ENCODE measurements around the gene CADPS. TPM values are rescaled to one million over a fixed set of nuclear protein-coding genes. Genes with fewer than 3 reads are reported as not detected.

CADPS gene
- polyA plus RNA-seq (2011; rRNA removed) = not detected in 2 replicates
- polyA minus RNA-seq (2011; rRNA and poly(A)+ RNA removed) = 0.05 TPM in 1 of 2 replicates, not detected in the other

DNA sequence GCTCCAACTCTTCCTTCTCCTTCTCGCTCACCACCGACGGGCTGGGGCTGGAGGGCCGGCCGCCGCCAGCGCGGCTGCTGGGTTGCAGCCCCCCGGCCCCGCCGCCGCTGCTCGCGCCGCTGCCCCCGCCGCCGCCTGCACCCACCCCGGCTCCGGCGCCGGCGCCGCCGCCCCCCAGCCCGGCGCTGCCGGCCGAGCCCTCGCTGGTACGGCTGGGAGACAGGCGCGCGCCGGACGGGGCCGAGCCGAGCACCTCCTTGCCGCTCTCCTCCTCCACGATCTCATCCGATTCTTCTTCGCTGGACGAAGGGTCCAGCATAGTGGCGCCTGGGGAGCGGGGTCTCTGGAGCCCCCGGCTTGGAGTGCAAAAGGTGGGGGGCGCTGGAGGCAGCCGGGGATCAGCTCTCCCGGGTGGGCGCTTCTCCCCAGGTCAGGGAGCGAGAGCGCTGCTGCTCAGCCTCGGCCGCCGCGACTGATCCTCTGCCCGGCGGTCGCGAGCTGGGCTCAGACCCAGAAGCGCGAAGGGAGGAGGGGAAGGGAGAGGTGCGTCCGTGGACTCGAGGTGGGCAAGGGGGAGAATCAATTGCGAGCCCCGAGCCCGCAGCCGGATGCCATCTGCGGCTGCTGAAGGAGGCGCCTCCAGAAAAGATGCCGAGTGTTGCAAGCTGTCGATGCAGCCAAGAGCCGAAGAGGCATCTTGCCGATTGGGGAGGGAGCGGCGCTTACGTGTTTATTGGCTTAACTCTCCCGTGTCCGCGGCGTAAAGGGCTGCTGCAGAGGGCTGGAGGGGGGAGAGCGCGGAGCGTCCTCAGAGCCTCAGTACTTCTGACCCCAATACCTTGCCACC lies at the start of gene CADPS:
Gene CADPS (minus strand): TSS at position 706 of the 847 bp plus-strand sequence. CDS start 387 bp downstream, at position 319.
- H3K4me3 ChIP-seq (ENCODE audit: low read depth, low read length) = no peak within 1 kb of the TSS
- POLR2A ChIA-PET = no interaction called here
- H3K36me3 ChIP-seq (ENCODE audit: control insufficient read depth, insufficient read depth, low read length) = no peaks in the 10 kb centered on the region
- CTCF ChIA-PET = no interaction called here
- TF ChIP-seq, protein P1, sequence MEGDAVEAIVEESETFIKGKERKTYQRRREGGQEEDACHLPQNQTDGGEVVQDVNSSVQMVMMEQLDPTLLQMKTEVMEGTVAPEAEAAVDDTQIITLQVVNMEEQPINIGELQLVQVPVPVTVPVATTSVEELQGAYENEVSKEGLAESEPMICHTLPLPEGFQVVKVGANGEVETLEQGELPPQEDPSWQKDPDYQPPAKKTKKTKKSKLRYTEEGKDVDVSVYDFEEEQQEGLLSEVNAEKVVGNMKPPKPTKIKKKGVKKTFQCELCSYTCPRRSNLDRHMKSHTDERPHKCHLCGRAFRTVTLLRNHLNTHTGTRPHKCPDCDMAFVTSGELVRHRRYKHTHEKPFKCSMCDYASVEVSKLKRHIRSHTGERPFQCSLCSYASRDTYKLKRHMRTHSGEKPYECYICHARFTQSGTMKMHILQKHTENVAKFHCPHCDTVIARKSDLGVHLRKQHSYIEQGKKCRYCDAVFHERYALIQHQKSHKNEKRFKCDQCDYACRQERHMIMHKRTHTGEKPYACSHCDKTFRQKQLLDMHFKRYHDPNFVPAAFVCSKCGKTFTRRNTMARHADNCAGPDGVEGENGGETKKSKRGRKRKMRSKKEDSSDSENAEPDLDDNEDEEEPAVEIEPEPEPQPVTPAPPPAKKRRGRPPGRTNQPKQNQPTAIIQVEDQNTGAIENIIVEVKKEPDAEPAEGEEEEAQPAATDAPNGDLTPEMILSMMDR (IDR thresholded peaks at IDR 0.05; ENCODE audit: insufficient read depth, low read depth, low read length) = no peak
- no peak for DNase-seq (ENCODE audit: low read depth)
- peaks cover 14% of the 10 kb centered on the region for H3K27me3 ChIP-seq (ENCODE audit: control insufficient read depth, insufficient read depth, low read length)

DNA sequence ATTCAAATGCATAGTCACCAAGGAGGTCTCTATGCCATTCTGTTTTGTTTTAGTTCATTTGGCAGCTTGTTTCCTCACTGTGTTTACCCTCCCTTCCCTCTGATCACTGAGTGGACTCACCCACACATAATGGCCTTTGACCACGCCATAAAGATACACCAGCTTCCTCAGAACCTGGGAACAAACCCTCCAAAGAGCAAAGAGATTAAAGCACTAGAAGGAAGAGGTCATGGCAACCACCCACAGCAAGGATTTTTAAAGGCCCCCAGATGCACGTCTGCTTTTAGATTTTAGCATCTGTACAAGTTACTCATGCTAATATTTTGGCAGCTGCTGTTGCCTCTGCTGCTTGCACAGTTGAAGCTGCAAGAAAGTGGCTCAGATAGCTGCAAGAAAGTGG lies 47.9 kb upstream of the CADPS start:
- Histone ChIP-seq H3K4me3 (ENCODE audit: low read depth, low read length) (no peak overlapping the region), H3K36me3 (ENCODE audit: control insufficient read depth, insufficient read depth, low read length) (no peaks in the 10 kb centered on the region), H3K27me3 (ENCODE audit: control insufficient read depth, insufficient read depth, low read length) (no peaks in the 10 kb centered on the region)
- ChIA-PET CTCF (no interaction called here), POLR2A (no interaction called here)
- DNase-seq (ENCODE audit: low read depth) = no peak
- TF ChIP-seq, protein P1 (IDR thresholded peaks at IDR 0.05; ENCODE audit: insufficient read depth, low read depth, low read length) = no peak

DNA sequence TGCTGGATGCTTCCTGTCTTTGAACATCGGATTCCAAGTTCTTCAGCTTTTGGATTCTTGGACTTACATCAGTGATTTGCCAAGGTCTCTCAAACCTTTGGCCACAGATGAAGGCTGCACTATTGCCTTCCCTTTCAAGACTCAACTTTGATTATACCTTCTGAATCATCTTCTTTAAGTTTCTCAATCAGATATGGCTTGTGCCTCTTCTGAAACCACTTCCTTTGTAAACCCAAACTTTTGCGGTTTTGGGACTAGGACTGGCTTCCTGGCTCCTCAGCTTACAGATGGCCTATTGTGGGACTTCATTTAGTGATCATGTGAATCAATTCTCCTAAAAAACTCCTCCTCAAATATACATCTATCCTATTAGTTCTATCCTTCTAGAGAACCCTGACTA lies 47.1 kb upstream of the CADPS start:
- DNase-seq (ENCODE audit: low read depth) = no peak

DNA sequence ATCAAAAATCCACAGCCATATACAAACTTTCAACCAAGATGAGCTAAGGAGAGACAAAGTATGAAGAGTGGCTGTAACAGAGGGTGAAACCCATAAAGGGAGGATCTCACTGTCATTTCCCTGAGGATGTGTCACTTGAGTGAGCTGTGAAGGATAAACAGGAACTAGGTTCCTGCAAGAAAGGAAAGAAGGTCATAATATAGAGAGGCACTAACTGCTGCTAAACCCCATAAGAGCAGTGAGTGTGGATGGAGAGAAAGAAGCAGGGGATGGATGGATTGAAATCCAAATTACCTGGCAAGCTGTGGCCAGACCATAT lies 45.2 kb upstream of the CADPS start:
- H3K4me3 ChIP-seq (ENCODE audit: low read depth, low read length) = no peak overlapping the region
- TF ChIP-seq, protein P1 (IDR thresholded peaks at IDR 0.05; ENCODE audit: insufficient read depth, low read depth, low read length) = no peak
- no peaks in the 10 kb centered on the region for H3K27me3 ChIP-seq (ENCODE audit: control insufficient read depth, insufficient read depth, low read length)
- POLR2A ChIA-PET = no interaction called here
- no peaks in the 10 kb centered on the region for H3K36me3 ChIP-seq (ENCODE audit: control insufficient read depth, insufficient read depth, low read length)
- DNase-seq (ENCODE audit: low read depth) = no peak
- CTCF ChIA-PET = no interaction called here

More for the DNA sequence above, 47.1 kb upstream of the CADPS start:
- Histone ChIP-seq H3K27me3 (ENCODE audit: control insufficient read depth, insufficient read depth, low read length) (no peaks in the 10 kb centered on the region), H3K4me3 (ENCODE audit: low read depth, low read length) (no peak overlapping the region), H3K36me3 (ENCODE audit: control insufficient read depth, insufficient read depth, low read length) (no peaks in the 10 kb centered on the region)
- CTCF ChIA-PET = no interaction called here
- POLR2A ChIA-PET = no interaction called here
- TF ChIP-seq, protein P1 (IDR thresholded peaks at IDR 0.05; ENCODE audit: insufficient read depth, low read depth, low read length) = no peak

DNA sequence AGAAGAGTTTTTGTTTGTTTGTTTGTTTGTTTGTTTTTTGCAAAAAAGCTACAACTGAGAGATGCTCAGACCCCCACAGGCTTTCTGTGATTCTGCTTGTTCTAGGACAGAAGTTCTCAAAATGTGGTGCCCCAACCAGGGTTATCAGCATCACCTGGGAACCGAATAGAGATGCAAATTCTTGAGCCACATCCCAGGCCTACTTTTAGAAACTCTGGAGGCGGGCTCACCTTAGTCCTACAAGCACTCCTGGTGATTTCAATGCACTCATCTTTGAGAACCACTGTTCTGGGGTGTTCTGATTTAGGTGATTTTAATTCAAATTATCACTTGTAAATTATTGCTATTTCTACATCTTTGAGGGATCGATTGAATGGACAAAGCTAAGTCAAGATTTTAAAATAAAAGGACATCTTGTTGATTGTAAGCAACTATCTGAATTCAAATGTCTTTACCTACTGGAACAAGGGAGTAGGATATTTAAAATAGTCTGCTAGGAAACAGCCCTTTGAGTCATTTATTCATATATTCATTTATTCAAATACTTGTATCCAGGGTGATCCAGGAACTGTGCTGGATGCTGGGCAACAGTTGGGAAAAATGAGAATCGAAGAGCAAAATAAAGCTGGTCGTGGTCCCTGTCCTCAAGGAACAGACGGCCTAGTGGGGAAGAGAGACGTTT lies 44.7 kb upstream of the CADPS start:
- DNase-seq (ENCODE audit: low read depth) = no peak
- TF ChIP-seq, protein P1 (IDR thresholded peaks at IDR 0.05; ENCODE audit: insufficient read depth, low read depth, low read length) = no peak
- CTCF ChIA-PET = no interaction called here
- H3K4me3 ChIP-seq (ENCODE audit: low read depth, low read length) = no peak overlapping the region
- H3K27me3 ChIP-seq (ENCODE audit: control insufficient read depth, insufficient read depth, low read length) = no peaks in the 10 kb centered on the region
- H3K36me3 ChIP-seq (ENCODE audit: control insufficient read depth, insufficient read depth, low read length) = no peaks in the 10 kb centered on the region
- POLR2A ChIA-PET = no interaction called here
